Esophagus muscularis mucosa (tissue), 4 donors: ENCODE data around the gene GIMAP6. TPM values are rescaled to one million over a fixed set of nuclear protein-coding genes. Genes with fewer than 3 reads are reported as not detected.

Source experiments
- DNase-seq: peaks from one replicate; pipeline ENCODE4 v3.0.0-alpha.2; 2017; ENCODE audit errors: extremely low spot score
- H3K27ac ChIP-seq, 4 donors: fragments of 200-600 bp; sonication (generic); replicated peaks in 1 of 4; 1 replicate in 3 of 4; 2 replicates in 1 of 4; pipeline ENCODE4 v1.5.1; 2016 to 2019; ENCODE audit warnings: mild to moderate bottlenecking in 1 of 4
- H3K27me3 ChIP-seq, 4 donors: fragments of 200-600 bp; sonication (generic); one replicate each; pipeline versions ENCODE4 v1.5.1 to v1.6.0; 2016 to 2019
- H3K36me3 ChIP-seq, 4 donors: fragments of 200-600 bp; sonication (generic); one replicate each; pipeline ENCODE4 v1.5.1; 2016 to 2019
- H3K4me1 ChIP-seq, 4 donors: fragments of 200-600 bp; sonication (generic); one replicate each; pipeline ENCODE4 v1.5.1; 2016 to 2019
- H3K4me3 ChIP-seq, 4 donors: fragments of 200-600 bp; sonication (generic); 1 replicate in 2 of 4; 2 replicates in 2 of 4; pipeline ENCODE4 v1.5.1; 2016 to 2019; ENCODE audit warnings: mild to moderate bottlenecking in 4 of 4, moderate library complexity in 1 of 4
- H3K9me3 ChIP-seq, 4 donors: fragments of 200-600 bp; sonication (generic); 1 replicate in 3 of 4; 2 replicates in 1 of 4; pipeline ENCODE4 v1.5.1; 2016 to 2019
- EP300 ChIP-seq: sonication (generic); formaldehyde crosslinking; IDR thresholded peaks from one replicate; pipeline ENCODE4 v1.6.1; 2017; ENCODE audit warnings: antibody characterized with exemption
- POLR2A ChIP-seq: fragments of 450-650 bp; IDR thresholded peaks from one replicate; pipeline ENCODE4 v1.6.1; 2017; ENCODE audit warnings: antibody characterized with exemption, moderate library complexity, mild to moderate bottlenecking, low read depth
- POLR2AphosphoS5 ChIP-seq, 2 donors: sonication (generic); formaldehyde crosslinking; IDR thresholded peaks; one replicate each; pipeline ENCODE4 v1.6.1; 2017; ENCODE audit warnings: antibody characterized with exemption in 2 of 2
- WGBS: methylation state at CpG from one replicate; pipeline ENCODE4 v1.1.5; 2018; 5-methylcytosine and 5-hydroxymethylcytosine counted together
- intact Hi-C: fragments of 100-400 bp; cut with DNase I; formaldehyde crosslinking; loops from one replicate; pipeline ENCODE4 v1.15.1; 2023
- total RNA-seq, 4 donors: library from RNA; depleted of rRNA; stranded (reverse); fragments of >200 nt; gene quantifications; one replicate each; pipeline versions ENCODE4 v1.1.0 to v1.2.1, GENCODE V29; 2016
- TF ChIP-seq, protein P1 (sequence below), 3 experiments: fragments of 200-600 bp in 2 of 3; fragments of 450-650 bp in 1 of 3; sonication (generic) in 2 of 3; IDR thresholded peaks; one replicate each; pipeline ENCODE4 v1.5.1; 2017 to 2019; ENCODE audit warnings: antibody characterized with exemption in 3 of 3, mild to moderate bottlenecking in 2 of 3, moderate library complexity in 1 of 3

The GIMAP6 gene
- total RNA-seq, 4 donors from 2014 or later: 25.7 to 45.9 (median 37.2) TPM

GRCh38 chr7:150642926-150643325 lies 10.7 kb upstream of the GIMAP6 start:
- TF ChIP-seq, protein P1, sequence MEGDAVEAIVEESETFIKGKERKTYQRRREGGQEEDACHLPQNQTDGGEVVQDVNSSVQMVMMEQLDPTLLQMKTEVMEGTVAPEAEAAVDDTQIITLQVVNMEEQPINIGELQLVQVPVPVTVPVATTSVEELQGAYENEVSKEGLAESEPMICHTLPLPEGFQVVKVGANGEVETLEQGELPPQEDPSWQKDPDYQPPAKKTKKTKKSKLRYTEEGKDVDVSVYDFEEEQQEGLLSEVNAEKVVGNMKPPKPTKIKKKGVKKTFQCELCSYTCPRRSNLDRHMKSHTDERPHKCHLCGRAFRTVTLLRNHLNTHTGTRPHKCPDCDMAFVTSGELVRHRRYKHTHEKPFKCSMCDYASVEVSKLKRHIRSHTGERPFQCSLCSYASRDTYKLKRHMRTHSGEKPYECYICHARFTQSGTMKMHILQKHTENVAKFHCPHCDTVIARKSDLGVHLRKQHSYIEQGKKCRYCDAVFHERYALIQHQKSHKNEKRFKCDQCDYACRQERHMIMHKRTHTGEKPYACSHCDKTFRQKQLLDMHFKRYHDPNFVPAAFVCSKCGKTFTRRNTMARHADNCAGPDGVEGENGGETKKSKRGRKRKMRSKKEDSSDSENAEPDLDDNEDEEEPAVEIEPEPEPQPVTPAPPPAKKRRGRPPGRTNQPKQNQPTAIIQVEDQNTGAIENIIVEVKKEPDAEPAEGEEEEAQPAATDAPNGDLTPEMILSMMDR (IDR thresholded peaks at IDR 0.05): no peak
- no peak for TF ChIP-seq POLR2AphosphoS5 (IDR thresholded peaks at IDR 0.05)
- TF ChIP-seq EP300: no peak
- TF ChIP-seq POLR2A: no peak
- Histone ChIP-seq H3K27ac (no peak overlapping the region), H3K4me3 (no peak overlapping the region), H3K27me3 (no peaks in the 10 kb centered on the region), H3K36me3 (no peaks in the 10 kb centered on the region), H3K4me1 (no peaks in the 10 kb centered on the region), H3K9me3 (peaks cover 0 to 7% (median 3%) of the 10 kb centered on the region in 4 donors)
- intact Hi-C loops: no loop called here
- WGBS: 82% methylated on average over 5 of the region's 5 CpGs
- no peak for DNase-seq

DNA sequence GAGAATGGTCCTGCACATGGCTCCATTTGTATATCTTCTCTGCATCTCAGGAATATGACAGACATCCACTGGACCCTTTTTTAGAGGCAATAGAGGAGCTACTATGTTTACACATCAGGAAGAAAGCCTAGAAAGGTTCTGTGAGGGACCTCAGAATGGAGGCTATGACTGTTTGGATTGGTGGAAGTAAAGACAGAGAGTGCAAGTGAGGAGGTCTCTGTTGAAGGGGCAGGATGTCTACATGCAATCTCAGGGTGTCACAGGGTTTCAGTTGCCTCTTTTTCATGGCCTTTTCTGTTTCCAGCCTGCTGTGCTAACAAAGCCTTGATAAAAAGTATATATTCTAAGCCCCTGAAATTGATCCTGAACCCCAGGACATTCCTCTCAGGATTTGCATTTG lies 9.7 kb upstream of the GIMAP6 start:
- Histone ChIP-seq H3K36me3 (no peaks in the 10 kb centered on the region), H3K27ac (no peak overlapping the region), H3K4me1 (no peaks in the 10 kb centered on the region), H3K27me3 (no peaks in the 10 kb centered on the region), H3K9me3 (peaks cover 0 to 10% (median 4%) of the 10 kb centered on the region in 4 donors), H3K4me3 (no peak overlapping the region)
- TF ChIP-seq POLR2AphosphoS5 (IDR thresholded peaks at IDR 0.05) (no peak), POLR2A (no peak), EP300 (no peak)
- TF ChIP-seq, protein P1 (IDR thresholded peaks at IDR 0.05): no peak
- DNase-seq: no peak
- intact Hi-C loops: no loop called here

GRCh38 chr7:150633926-150634325 lies 1.7 kb upstream of the GIMAP6 start:
- no peak overlapping the region for H3K4me3 ChIP-seq
- H3K9me3 ChIP-seq: peaks cover 0 to 8% (median 2%) of the 10 kb centered on the region in 4 donors
- TF ChIP-seq POLR2A (no peak), POLR2AphosphoS5 (IDR thresholded peaks at IDR 0.05) (no peak), EP300 (no peak)
- TF ChIP-seq, protein P1 (IDR thresholded peaks at IDR 0.05): no peak
- 54% methylated on average over 1 of the region's 1 CpG for WGBS
- DNase-seq: no peak
- H3K4me1 ChIP-seq: peaks cover 0 to 11% (median under 1%) of the 10 kb centered on the region in 4 donors
- H3K36me3 ChIP-seq: peaks cover 0 to 1% (median 0%) of the 10 kb centered on the region in 4 donors
- no peaks in the 10 kb centered on the region for H3K27me3 ChIP-seq
- no peak overlapping the region for H3K27ac ChIP-seq
- intact Hi-C loops: no loop called here

DNA sequence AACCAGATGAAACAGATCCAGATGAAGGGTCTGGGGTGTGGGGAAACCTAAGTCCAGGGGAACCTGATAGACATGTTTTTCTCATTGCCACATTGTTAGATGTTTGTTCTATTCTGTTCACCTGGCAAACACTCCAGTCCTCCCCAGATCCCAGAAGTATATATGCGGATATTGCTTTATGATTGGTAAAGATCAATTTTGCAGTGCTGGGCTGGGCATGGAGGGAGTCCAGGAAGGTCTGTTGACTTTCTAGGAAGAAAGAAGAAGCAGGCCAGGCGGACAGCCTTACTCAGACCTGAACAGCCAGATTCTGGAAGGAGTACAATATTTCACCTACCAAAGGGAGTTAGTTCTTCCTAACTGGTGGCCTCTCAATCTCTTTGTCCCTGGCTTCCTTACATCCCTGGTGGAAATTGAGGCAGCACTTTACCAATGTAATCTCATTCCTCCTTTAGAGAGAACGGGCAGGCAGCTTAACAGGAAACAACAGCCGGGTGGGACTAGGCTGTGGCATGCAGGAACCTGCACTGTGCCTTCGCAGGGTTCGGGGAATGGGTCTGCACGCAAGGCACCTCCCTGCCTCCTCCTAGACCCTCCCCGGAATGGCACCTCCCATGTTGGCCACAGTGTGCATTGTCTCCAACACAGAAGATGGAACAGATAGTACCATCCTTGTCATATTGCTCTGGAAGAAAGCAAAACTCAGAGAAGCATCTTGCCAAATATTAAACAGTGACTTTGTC lies 930 bp downstream of the GIMAP6 start:
- Histone ChIP-seq H3K36me3 (peaks cover 0 to 27% (median 11%) of the 10 kb centered on the region in 4 donors), H3K27ac (peak overlapping the region; percentile 50 to 72 (median 69)), H3K27me3 (no peaks in the 10 kb centered on the region), H3K4me3 (peak overlapping the region; percentile 37 to 50 (median 40)), H3K4me1 (peaks cover 0 to 26% (median 18%) of the 10 kb centered on the region in 4 donors), H3K9me3 (no peaks in the 10 kb centered on the region)
- peak; percentile 59 to 77 for TF ChIP-seq POLR2AphosphoS5 (IDR thresholded peaks at IDR 0.05)
- TF ChIP-seq, protein P1 (IDR thresholded peaks at IDR 0.05): no peak
- intact Hi-C loops: no loop called here
- WGBS: 74% methylated on average over 8 of the region's 8 CpGs
- no peak for DNase-seq
